ENCODE data around the gene TCEAL3. TPM values are rescaled to one million over a fixed set of nuclear protein-coding genes. Genes with fewer than 3 reads are reported as not detected.
"Not testable (repeated sequence)": the region's sequence is repeated elsewhere in the genome, so short reads cannot be mapped to it uniquely, and the experiment has no call there.

The TCEAL3 gene
- polyA plus RNA-seq, 3 donors: 1.8 to 3.7 (median 2.1) TPM

- intact Hi-C loops (cut with micrococcal nuclease): no loop called here
- no peak overlapping the region for H3K9ac ChIP-seq (ENCODE audit: insufficient read depth, low read length, poor library complexity, severe bottlenecking)
- Mint-ChIP-seq H3K27ac (peak overlapping the region in 1 of 7 donors; percentile 28), H3K36me3 (no peaks in the 10 kb centered on the region), H3K4me1 (no peaks in the 10 kb centered on the region), H3K27me3 (ENCODE audit: low read depth in 3 of 3) (peaks cover 0 to 7% (median 5%) of the 10 kb centered on the region in 3 donors), H3K4me3 (no peak overlapping the region), H3K9me3 (peaks cover 0 to 3% (median 2%) of the 10 kb centered on the region in 7 donors)
- H3K9me3 ChIP-seq (replicated peaks in 1 of 2; ENCODE audit: control insufficient read depth in 1 of 2, insufficient read depth in 1 of 2, low read length in 2 of 2): no peaks in the 10 kb centered on the region
- no peaks in the 10 kb centered on the region for H3K79me2 ChIP-seq (ENCODE audit: insufficient read depth, low read length)
- no peaks in the 10 kb centered on the region for H4K20me1 ChIP-seq (ENCODE audit: insufficient read depth, low read length)
- H3K4me1 ChIP-seq (ENCODE audit: control insufficient read depth in 1 of 2, insufficient read depth in 2 of 2, low read length in 2 of 2): no peaks in the 10 kb centered on the region
- DNase-seq: no peak
- no peak for TF ChIP-seq CTCF (IDR thresholded peaks at IDR 0.05)
- no peak overlapping the region for H3K4me2 ChIP-seq (replicated peaks; ENCODE audit: extremely low read depth, low read length, poor library complexity, severe bottlenecking)
- no peak overlapping the region for H2AFZ ChIP-seq (ENCODE audit: insufficient read depth, low read depth, low read length, poor library complexity, severe bottlenecking)
- H3K4me3 ChIP-seq (replicated peaks in 1 of 3; ENCODE audit: low read depth in 2 of 3, low read length in 3 of 3): no peak overlapping the region
- H3K27ac ChIP-seq (ENCODE audit: low read depth in 1 of 2, low read length in 2 of 2): no peak overlapping the region
- H3K27me3 ChIP-seq (ENCODE audit: control insufficient read depth in 2 of 2, insufficient read depth in 2 of 2, low read length in 2 of 2): no peaks in the 10 kb centered on the region
- H3K36me3 ChIP-seq (replicated peaks in 1 of 2; ENCODE audit: control insufficient read depth in 1 of 2, insufficient read depth in 2 of 2, low read length in 2 of 2): no peaks in the 10 kb centered on the region
- no CpG with 5 or more reads among the region's 3 CpGs for WGBS (ENCODE audit: insufficient coverage)
These were observed 48.9 kb downstream of the TCEAL3 start for GRCh38 chrX:103656617-103657016.

GRCh38 chrX:103657066-103657465 lies 49.3 kb downstream of the TCEAL3 start:
- H3K27me3 ChIP-seq (ENCODE audit: control insufficient read depth in 2 of 2, insufficient read depth in 2 of 2, low read length in 2 of 2); H3K36me3 ChIP-seq (replicated peaks in 1 of 2; ENCODE audit: control insufficient read depth in 1 of 2, insufficient read depth in 2 of 2, low read length in 2 of 2); DNase-seq; H3K4me2 ChIP-seq (replicated peaks; ENCODE audit: extremely low read depth, low read length, poor library complexity, severe bottlenecking); H3K27me3 Mint-ChIP-seq (ENCODE audit: low read depth in 3 of 3); H3K79me2 ChIP-seq (ENCODE audit: insufficient read depth, low read length); H3K4me3 Mint-ChIP-seq; H3K9ac ChIP-seq (ENCODE audit: insufficient read depth, low read length, poor library complexity, severe bottlenecking); H3K27ac ChIP-seq (ENCODE audit: low read depth in 1 of 2, low read length in 2 of 2); H3K4me1 Mint-ChIP-seq; intact Hi-C loops (cut with micrococcal nuclease); H3K36me3 Mint-ChIP-seq; H3K9me3 Mint-ChIP-seq; H4K20me1 ChIP-seq (ENCODE audit: insufficient read depth, low read length); H3K4me1 ChIP-seq (ENCODE audit: control insufficient read depth in 1 of 2, insufficient read depth in 2 of 2, low read length in 2 of 2); H3K4me3 ChIP-seq (replicated peaks in 1 of 3; ENCODE audit: low read depth in 2 of 3, low read length in 3 of 3); H3K9me3 ChIP-seq (replicated peaks in 1 of 2; ENCODE audit: control insufficient read depth in 1 of 2, insufficient read depth in 1 of 2, low read length in 2 of 2); H2AFZ ChIP-seq (ENCODE audit: insufficient read depth, low read depth, low read length, poor library complexity, severe bottlenecking): not testable (repeated sequence)
- no CpG with 5 or more reads among the region's 2 CpGs for WGBS (ENCODE audit: insufficient coverage)
- H3K27ac Mint-ChIP-seq: peak overlapping the region in 1 of 7 donors; percentile 28

All from CD14-positive monocyte (primary cell).